K562 (cell line): ENCODE measurements around the gene IFNA8. TPM values are rescaled to one million over a fixed set of nuclear protein-coding genes. Genes with fewer than 3 reads are reported as not detected.
"Not testable (repeated sequence)": the region's sequence is repeated elsewhere in the genome, so short reads cannot be mapped to it uniquely, and the experiment has no call there.

Source experiments
- ATAC-seq: fragments of 200-7000 bp; cut with Tn5 transposase; 3 replicates; pipeline ENCODE4 v1.9.1; 2020; ENCODE audit warnings: moderate library complexity
- BruUV-seq: library from RNA; stranded (reverse); fragments of 400-500 nt; replicated peaks from 2 replicates; lab custom pipeline; 2021; lab: Mats Ljungman, UMichigan
- CTCF ChIA-PET: fragments of 300-600 bp; formaldehyde crosslinking; extraction: SDS; loops from one replicate; lab custom pipeline; 2021; ENCODE audit warnings: low intra/inter-chr PET ratio; lab: Yijun Ruan, JAX
- POLR2A ChIA-PET: fragments of 300-600, 350-650 bp; sonication (Branson Sonifier 250); formaldehyde crosslinking; extraction: SDS; loops from one replicate; lab custom pipeline; 2021; ENCODE audit warnings: antibody characterized with exemption, inconsistent platforms; lab: Yijun Ruan, JAX
- DNase-seq, 4 experiments: peaks; one replicate each; pipeline versions ENCODE4 v3.0.0 to v3.0.0-alpha.2; 2011 to 2018; ENCODE audit warnings: low spot score in 3 of 4, mixed read lengths in 3 of 4; ENCODE audit errors: extremely low read depth in 1 of 4
- FAIRE-seq: peaks from 2 replicates; lab custom pipeline; 2011; peaks lifted over from hg19 to GRCh38; lab: Jason Lieb, UNC
- H2AFZ ChIP-seq: 2 replicates; pipeline ENCODE4 v1.6.0; 2011; ENCODE audit warnings: low read depth, low read length, control low read depth, inconsistent platforms
- H3K27ac ChIP-seq: fragments of 200-600 bp; 3 replicates; pipeline ENCODE4 v1.8.0; 2011; ENCODE audit warnings: low read depth, mild to moderate bottlenecking, control low read depth, inconsistent platforms, low read length, moderate library complexity, mixed read lengths; ENCODE audit errors: extremely low read depth
- H3K27me3 ChIP-seq, 2 experiments: fragments of 300-600 bp in 1 of 2; 2 replicates in 1 of 2; 3 replicates in 1 of 2; pipeline versions ENCODE4 v1.6.0 to v1.8.0; 2011; ENCODE audit warnings: inconsistent platforms in 2 of 2, low read length in 2 of 2, mild to moderate bottlenecking in 1 of 2, mixed read lengths in 1 of 2, moderate library complexity in 1 of 2; ENCODE audit not compliant: control insufficient read depth in 2 of 2, insufficient read depth in 2 of 2
- H3K36me3 ChIP-seq: fragments of 300-600 bp; 3 replicates; pipeline ENCODE4 v1.8.0; 2011; ENCODE audit warnings: mild to moderate bottlenecking, low read length, inconsistent platforms; ENCODE audit not compliant: control insufficient read depth, insufficient read depth
- H3K4me1 ChIP-seq, 2 experiments: fragments of 200-600 bp in 1 of 2; replicated peaks in 1 of 2; 2 replicates in 1 of 2; 3 replicates in 1 of 2; pipeline versions ENCODE4 v1.5.1 to v1.8.0; 2011; ENCODE audit warnings: inconsistent platforms in 2 of 2, low read length in 2 of 2, mild to moderate bottlenecking in 1 of 2, mixed read lengths in 1 of 2, moderate library complexity in 1 of 2; ENCODE audit not compliant: control insufficient read depth in 2 of 2, insufficient read depth in 2 of 2
- H3K4me2 ChIP-seq: 2 replicates; pipeline ENCODE4 v1.6.1; 2011; ENCODE audit warnings: low read length, control low read depth, inconsistent platforms, mixed read lengths; ENCODE audit not compliant: insufficient read depth
- H3K4me3 ChIP-seq: fragments of 200-600 bp; sonication (generic), shearing (Covaris generic); 2 replicates; pipeline ENCODE4 v1.5.1; 2016; ENCODE audit warnings: control low read depth, inconsistent platforms
- H3K79me2 ChIP-seq: fragments of 200-600 bp; 3 replicates; pipeline ENCODE4 v1.8.0; 2011; ENCODE audit warnings: low read length, inconsistent platforms; ENCODE audit not compliant: control insufficient read depth, insufficient read depth
- H3K9ac ChIP-seq, 2 experiments: 2 replicates each; pipeline versions ENCODE4 v1.6.0 to v1.6.1; 2011; ENCODE audit warnings: low read depth in 2 of 2, low read length in 2 of 2, control low read depth in 1 of 2, inconsistent platforms in 1 of 2, mild to moderate bottlenecking in 1 of 2, mixed read lengths in 1 of 2; ENCODE audit not compliant: insufficient read depth in 1 of 2
- H3K9me1 ChIP-seq: one replicate; pipeline ENCODE4 v1.6.0; 2011; ENCODE audit warnings: inconsistent platforms, mild to moderate bottlenecking, low read length, moderate library complexity; ENCODE audit not compliant: control insufficient read depth, insufficient read depth
- H3K9me3 ChIP-seq: replicated peaks from 2 replicates; pipeline ENCODE4 v1.5.1; 2011; ENCODE audit warnings: low read depth, low read length, inconsistent platforms; ENCODE audit not compliant: control insufficient read depth, insufficient read depth
- H4K20me1 ChIP-seq: replicated peaks from 2 replicates; pipeline ENCODE4 v1.6.1; 2011; ENCODE audit warnings: low read length, inconsistent platforms, mixed read lengths; ENCODE audit not compliant: control insufficient read depth, insufficient read depth
- ZBED1 ChIP-seq: IDR thresholded peaks from 2 replicates; pipeline ENCODE4 v1.6.1; 2014
- WGBS: fragments of 100-300 bp; shearing (Covaris generic); methylation state at CpG from one replicate; pipeline ENCODE4 v1.1.6; 2016; ENCODE audit warnings: low coverage, mixed read lengths; ENCODE audit not compliant: insufficient coverage; ENCODE audit errors: missing lambda C conversion rate; 5-methylcytosine and 5-hydroxymethylcytosine counted together
- in situ Hi-C: fragments of 300-500 bp; cut with MboI; formaldehyde crosslinking; loops from 4 replicates; pipeline ENCODE4 v1.15.0; 2018; ENCODE audit warnings: inconsistent platforms, mixed read lengths
- intact Hi-C: fragments of 100-400 bp; cut with micrococcal nuclease; formaldehyde crosslinking; loops from 2 replicates; pipeline ENCODE4 v1.14.2; 2022
- polyA plus RNA-seq, 8 experiments: library from polyadenylated mRNA; depleted of rRNA in 4 of 8; stranded (reverse) in 5 of 8; unstranded in 3 of 8; fragments of >200 nt; fragmentation: Nextera tagmentation in 2 of 8; fragmentation: Illumina TruSeq in 1 of 8; extraction: Ambion mirVana in 2 of 8; extraction: Trizol in 1 of 8; gene quantifications; 2 replicates each; pipeline versions ENCODE4 v1.2.1 to v1.2.3, GENCODE V29; 2011 to 2014; ENCODE audit warnings: inconsistent platforms in 1 of 8, missing spikeins in 1 of 8
- total RNA-seq, 7 experiments: library from RNA; depleted of rRNA in 6 of 7; stranded (reverse); fragments of >200 nt in 6 of 7; fragmentation: Illumina TruSeq in 2 of 7; extraction: Trizol in 2 of 7; gene quantifications; 2 replicates each; pipeline versions ENCODE4 v1.2.1 to v1.2.3, GENCODE V29; 2011 to 2021; ENCODE audit warnings: low replicate concordance in 1 of 7
- TF ChIP-seq, protein P1 (sequence below): fragments of 250-450 bp; sonication (Bioruptor Pico); IDR thresholded peaks from 2 replicates; pipeline ENCODE4 v1.8.0; 2021; ENCODE audit warnings: moderate library complexity, mild to moderate bottlenecking, inconsistent platforms
- TF ChIP-seq, protein P2 (sequence below): fragments of 200-800 bp; sonication (Bioruptor generic); IDR thresholded peaks from 2 replicates; pipeline ENCODE4 v1.6.1; 2017; ENCODE audit warnings: missing genetic modification characterization, missing compliant biosample characterization
- TF ChIP-seq, protein P3 (sequence below): fragments of 450-650 bp; IDR thresholded peaks from one replicate; pipeline ENCODE4 v1.6.1; 2018; ENCODE audit warnings: mild to moderate bottlenecking, moderate library complexity; ENCODE audit not compliant: partially characterized antibody

The IFNA8 gene
- total and polyA plus RNA-seq, 9 of the 15 experiments (the other 6 are each of a cell fraction or from before 2014, with no cell fraction given): not detected

DNA sequence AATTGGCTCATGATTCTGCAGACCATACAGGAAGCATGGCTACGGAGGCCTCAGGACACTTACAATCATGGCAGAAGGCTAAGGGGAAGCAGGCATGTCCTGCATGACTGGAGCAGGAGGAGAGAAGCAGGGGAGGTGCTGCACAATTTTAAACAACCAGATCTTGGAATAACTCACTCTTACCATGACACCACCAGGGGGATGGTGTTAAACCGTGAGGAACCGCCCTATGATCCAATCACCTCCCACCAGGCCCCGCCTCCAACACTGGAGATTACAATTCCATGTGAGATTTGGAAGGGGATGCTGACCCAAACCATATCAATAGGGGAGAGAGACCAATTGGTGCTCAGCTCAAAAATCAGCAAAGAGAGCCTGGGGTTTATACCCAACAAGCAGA, 37.5 kb upstream of the IFNA8 start:
- CTCF ChIA-PET, H3K9me1 ChIP-seq, H3K36me3 ChIP-seq, FAIRE-seq, H3K9me3 ChIP-seq, H3K4me3 ChIP-seq, H3K79me2 ChIP-seq, H3K27me3 ChIP-seq, BruUV-seq, ATAC-seq, H3K4me1 ChIP-seq, intact Hi-C loops, in situ Hi-C loops, H3K4me2 ChIP-seq, H4K20me1 ChIP-seq, H3K27ac ChIP-seq, H3K9ac ChIP-seq, H2AFZ ChIP-seq, DNase-seq, POLR2A ChIA-PET: not testable (repeated sequence)
- WGBS: no CpG with 5 or more reads among the region's 4 CpGs

DNA sequence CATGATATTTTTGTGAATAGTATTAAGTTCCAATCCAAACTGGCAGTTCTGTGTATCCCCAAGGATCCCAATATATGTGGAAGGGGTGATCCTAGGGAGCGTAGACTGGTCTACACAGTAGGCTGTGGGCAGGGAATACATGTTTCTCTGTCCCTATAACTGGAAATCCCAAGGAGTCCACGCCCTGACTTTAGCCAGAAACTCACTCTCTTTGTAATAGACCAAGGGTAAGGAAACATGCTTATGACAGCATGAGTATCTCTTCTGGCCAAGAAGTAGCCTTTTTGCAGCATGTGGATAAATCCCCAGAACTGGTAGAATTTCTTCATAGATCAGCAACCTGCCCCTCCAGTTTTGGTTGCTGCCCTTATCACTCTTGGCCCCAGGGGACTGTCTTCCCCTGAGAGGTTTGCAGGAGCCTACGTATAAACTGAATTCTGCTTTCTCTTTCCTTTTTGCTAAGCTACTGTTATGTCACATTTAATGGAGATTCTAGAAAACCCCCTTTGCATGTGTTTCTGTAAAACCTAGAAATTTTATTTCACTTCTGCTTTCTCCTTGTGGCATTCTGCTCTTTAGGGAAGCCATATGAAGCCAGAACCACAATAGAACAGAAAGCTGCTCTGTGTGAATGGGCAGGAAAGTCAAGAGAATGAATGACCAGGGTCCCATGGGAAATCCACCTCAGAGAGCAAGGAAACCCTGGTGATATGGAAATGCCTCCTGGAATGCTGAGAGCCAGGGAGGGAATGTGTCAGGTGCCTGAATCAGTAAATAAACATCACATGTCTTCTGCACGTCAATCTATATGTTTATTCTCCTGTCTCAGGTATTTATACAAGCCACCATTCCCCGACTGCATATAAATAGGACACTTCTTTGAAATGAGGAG, 27.2 kb upstream of the IFNA8 start:
- no peak overlapping the region for H2AFZ ChIP-seq
- POLR2A ChIA-PET: no interaction called here
- no peak overlapping the region for H3K4me3 ChIP-seq
- FAIRE-seq (no peak), ATAC-seq (no peak), DNase-seq (no peak)
- H3K4me1 ChIP-seq: no peaks in the 10 kb centered on the region
- no peaks in the 10 kb centered on the region for H3K9me1 ChIP-seq
- H3K27ac ChIP-seq: no peak overlapping the region
- no peaks in the 10 kb centered on the region for H3K27me3 ChIP-seq
- CTCF ChIA-PET: no interaction called here
- no peak overlapping the region for H3K9ac ChIP-seq
- no peaks in the 10 kb centered on the region for H3K36me3 ChIP-seq
- H3K79me2 ChIP-seq: no peaks in the 10 kb centered on the region
- intact Hi-C loops: no loop called here
- no peaks in the 10 kb centered on the region for H3K9me3 ChIP-seq
- in situ Hi-C loops: no loop called here
- BruUV-seq: no TSS peak
- H4K20me1 ChIP-seq: no peaks in the 10 kb centered on the region
- no peak overlapping the region for H3K4me2 ChIP-seq
- WGBS: no CpG with 5 or more reads among the region's 5 CpGs
- TF ChIP-seq, protein P1, sequence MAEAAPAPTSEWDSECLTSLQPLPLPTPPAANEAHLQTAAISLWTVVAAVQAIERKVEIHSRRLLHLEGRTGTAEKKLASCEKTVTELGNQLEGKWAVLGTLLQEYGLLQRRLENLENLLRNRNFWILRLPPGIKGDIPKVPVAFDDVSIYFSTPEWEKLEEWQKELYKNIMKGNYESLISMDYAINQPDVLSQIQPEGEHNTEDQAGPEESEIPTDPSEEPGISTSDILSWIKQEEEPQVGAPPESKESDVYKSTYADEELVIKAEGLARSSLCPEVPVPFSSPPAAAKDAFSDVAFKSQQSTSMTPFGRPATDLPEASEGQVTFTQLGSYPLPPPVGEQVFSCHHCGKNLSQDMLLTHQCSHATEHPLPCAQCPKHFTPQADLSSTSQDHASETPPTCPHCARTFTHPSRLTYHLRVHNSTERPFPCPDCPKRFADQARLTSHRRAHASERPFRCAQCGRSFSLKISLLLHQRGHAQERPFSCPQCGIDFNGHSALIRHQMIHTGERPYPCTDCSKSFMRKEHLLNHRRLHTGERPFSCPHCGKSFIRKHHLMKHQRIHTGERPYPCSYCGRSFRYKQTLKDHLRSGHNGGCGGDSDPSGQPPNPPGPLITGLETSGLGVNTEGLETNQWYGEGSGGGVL (CRISPR knock-in tag): no peak
- TF ChIP-seq, protein P2, sequence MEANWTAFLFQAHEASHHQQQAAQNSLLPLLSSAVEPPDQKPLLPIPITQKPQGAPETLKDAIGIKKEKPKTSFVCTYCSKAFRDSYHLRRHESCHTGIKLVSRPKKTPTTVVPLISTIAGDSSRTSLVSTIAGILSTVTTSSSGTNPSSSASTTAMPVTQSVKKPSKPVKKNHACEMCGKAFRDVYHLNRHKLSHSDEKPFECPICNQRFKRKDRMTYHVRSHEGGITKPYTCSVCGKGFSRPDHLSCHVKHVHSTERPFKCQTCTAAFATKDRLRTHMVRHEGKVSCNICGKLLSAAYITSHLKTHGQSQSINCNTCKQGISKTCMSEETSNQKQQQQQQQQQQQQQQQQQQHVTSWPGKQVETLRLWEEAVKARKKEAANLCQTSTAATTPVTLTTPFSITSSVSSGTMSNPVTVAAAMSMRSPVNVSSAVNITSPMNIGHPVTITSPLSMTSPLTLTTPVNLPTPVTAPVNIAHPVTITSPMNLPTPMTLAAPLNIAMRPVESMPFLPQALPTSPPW (CRISPR knock-in tag): no peak
- TF ChIP-seq, protein P3, sequence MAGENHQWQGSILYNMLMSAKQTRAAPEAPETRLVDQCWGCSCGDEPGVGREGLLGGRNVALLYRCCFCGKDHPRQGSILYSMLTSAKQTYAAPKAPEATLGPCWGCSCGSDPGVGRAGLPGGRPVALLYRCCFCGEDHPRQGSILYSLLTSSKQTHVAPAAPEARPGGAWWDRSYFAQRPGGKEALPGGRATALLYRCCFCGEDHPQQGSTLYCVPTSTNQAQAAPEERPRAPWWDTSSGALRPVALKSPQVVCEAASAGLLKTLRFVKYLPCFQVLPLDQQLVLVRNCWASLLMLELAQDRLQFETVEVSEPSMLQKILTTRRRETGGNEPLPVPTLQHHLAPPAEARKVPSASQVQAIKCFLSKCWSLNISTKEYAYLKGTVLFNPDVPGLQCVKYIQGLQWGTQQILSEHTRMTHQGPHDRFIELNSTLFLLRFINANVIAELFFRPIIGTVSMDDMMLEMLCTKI: no peak
- TF ChIP-seq ZBED1: no peak
